ENCODE data around the gene UPK3BL1. TPM values are rescaled to one million over a fixed set of nuclear protein-coding genes. Genes with fewer than 3 reads are reported as not detected.
"Not testable (repeated sequence)": the region's sequence is repeated elsewhere in the genome, so short reads cannot be mapped to it uniquely, and the experiment has no call there.

Gene UPK3BL1
- total RNA-seq = 10 to 100 TPM; 20.7 to 88.3 (median 41.8) TPM

GRCh38 chr7:102642691-102643090 lies at the start of gene UPK3BL1:
Gene UPK3BL1, minus strand, starts transcription at chr7:102642791. Its CDS starts 50 bp downstream, at chr7:102642741.
- H3K27me3 ChIP-seq, H3K36me3 ChIP-seq, H3K4me1 ChIP-seq, H3K9me3 ChIP-seq, H3K4me3 ChIP-seq, DNase-seq, H3K27ac ChIP-seq: not testable (repeated sequence)

GRCh38 chr7:102690602-102691001 lies 48.0 kb upstream of the UPK3BL1 start:
- H3K4me1 ChIP-seq, H3K36me3 ChIP-seq, H3K27me3 ChIP-seq, DNase-seq, H3K27ac ChIP-seq, H3K4me3 ChIP-seq, H3K9me3 ChIP-seq: not testable (repeated sequence)

- Histone ChIP-seq H3K4me3 (peak overlapping the region in 2 of 4 donors; percentile 34 to 37), H3K27ac (peak overlapping the region in 2 of 4 donors; percentile 22 to 64)
- not testable (repeated sequence) for H3K9me3 ChIP-seq, H3K36me3 ChIP-seq, H3K4me1 ChIP-seq, H3K27me3 ChIP-seq
- peak in 1 of 3 donors; percentile 49 for DNase-seq
These were observed 47.1 kb upstream of the UPK3BL1 start for GRCh38 chr7:102689436-102690282.

- not testable (repeated sequence) for H3K4me1 ChIP-seq, DNase-seq, H3K27ac ChIP-seq, H3K36me3 ChIP-seq, H3K4me3 ChIP-seq, H3K9me3 ChIP-seq, H3K27me3 ChIP-seq
These were observed 45.9 kb upstream of the UPK3BL1 start for GRCh38 chr7:102688299-102689036.

GRCh38 chr7:102682560-102682959 lies 40.0 kb upstream of the UPK3BL1 start:
- H3K4me1 ChIP-seq, H3K9me3 ChIP-seq: not testable (repeated sequence)

GRCh38 chr7:102680780-102681179 lies 38.2 kb upstream of the UPK3BL1 start:
- H3K4me1 ChIP-seq, DNase-seq: not testable (repeated sequence)

More at GRCh38 chr7:102682560-102682959, 40.0 kb upstream of the UPK3BL1 start:
- DNase-seq, H3K36me3 ChIP-seq, H3K27ac ChIP-seq, H3K4me3 ChIP-seq, H3K27me3 ChIP-seq: not testable (repeated sequence)

GRCh38 chr7:102675545-102675944 lies 33.0 kb upstream of the UPK3BL1 start:
- H3K4me1 ChIP-seq, H3K9me3 ChIP-seq, H3K27ac ChIP-seq, H3K27me3 ChIP-seq, DNase-seq, H3K36me3 ChIP-seq, H3K4me3 ChIP-seq: not testable (repeated sequence)

More at GRCh38 chr7:102680780-102681179, 38.2 kb upstream of the UPK3BL1 start:
- not testable (repeated sequence) for H3K9me3 ChIP-seq, H3K27me3 ChIP-seq, H3K36me3 ChIP-seq, H3K27ac ChIP-seq, H3K4me3 ChIP-seq

- H3K4me3 ChIP-seq, H3K4me1 ChIP-seq, H3K27ac ChIP-seq, DNase-seq, H3K9me3 ChIP-seq, H3K36me3 ChIP-seq, H3K27me3 ChIP-seq: not testable (repeated sequence)
These were observed 31.0 kb upstream of the UPK3BL1 start for GRCh38 chr7:102673447-102674067.

- H3K27me3 ChIP-seq, DNase-seq, H3K9me3 ChIP-seq, H3K4me1 ChIP-seq, H3K36me3 ChIP-seq: not testable (repeated sequence)
- Histone ChIP-seq H3K4me3 (peak overlapping the region in 1 of 4 donors; percentile 50), H3K27ac (peak overlapping the region in 1 of 4 donors; percentile 57)
These were observed 29.3 kb upstream of the UPK3BL1 start for GRCh38 chr7:102671956-102672307.

- H3K4me3 ChIP-seq = peak within 1 kb of the TSS; percentile 25 to 50 (median 40)
- peak; percentile 71 to 90 (median 80) for DNase-seq
- not testable (repeated sequence) for H3K36me3 ChIP-seq, H3K9me3 ChIP-seq, H3K27me3 ChIP-seq, H3K4me1 ChIP-seq
- H3K27ac ChIP-seq = peak within 1 kb of the TSS in 2 of 4 donors; percentile 22 to 57
These were observed 28.8 kb upstream of the UPK3BL1 start, which contains the start of gene POLR2J2 for GRCh38 chr7:102671166-102671955. Gene POLR2J2, minus strand, starts transcription at chr7:102671663. Its CDS starts 62 bp downstream, at chr7:102671601.

- H3K36me3 ChIP-seq, H3K27ac ChIP-seq, H3K27me3 ChIP-seq, H3K4me3 ChIP-seq, H3K9me3 ChIP-seq, H3K4me1 ChIP-seq, DNase-seq: not testable (repeated sequence)
These were observed 24.9 kb upstream of the UPK3BL1 start for GRCh38 chr7:102667523-102667922.

- H3K9me3 ChIP-seq, H3K36me3 ChIP-seq: not testable (repeated sequence)
These were observed 24.3 kb upstream of the UPK3BL1 start for GRCh38 chr7:102666850-102667249.

GRCh38 chr7:102664765-102665164 lies 22.2 kb upstream of the UPK3BL1 start:
- not testable (repeated sequence) for H3K27me3 ChIP-seq, H3K36me3 ChIP-seq, H3K9me3 ChIP-seq, H3K4me3 ChIP-seq, DNase-seq, H3K4me1 ChIP-seq, H3K27ac ChIP-seq

More at GRCh38 chr7:102666850-102667249, 24.3 kb upstream of the UPK3BL1 start:
- H3K4me3 ChIP-seq, H3K27me3 ChIP-seq, DNase-seq, H3K4me1 ChIP-seq, H3K27ac ChIP-seq: not testable (repeated sequence)

GRCh38 chr7:102649924-102650323 lies 7.3 kb upstream of the UPK3BL1 start, which contains the start of gene SPDYE2B:
Gene SPDYE2B, plus strand, starts transcription at chr7:102650319. Its CDS starts 2,030 bp downstream, at chr7:102652349.
- not testable (repeated sequence) for H3K4me1 ChIP-seq, DNase-seq, H3K27me3 ChIP-seq, H3K9me3 ChIP-seq, H3K36me3 ChIP-seq, H3K4me3 ChIP-seq, H3K27ac ChIP-seq

Data from Peyer's patch (tissue), 4 donors.